Activated CD8-positive, alpha-beta memory T cell treated with anti-CD3 and anti-CD28 coated beads, Interleukin-2, amount 10 ng/mL, durations not matched to agents 7 days and 5 days (primary cell): ENCODE data around the gene BCL11B. TPM values are rescaled to one million over a fixed set of nuclear protein-coding genes. Genes with fewer than 3 reads are reported as not detected.

Source experiments
- ATAC-seq: fragments of 150-1000 bp; cut with Tn5 transposase; one replicate; pipeline ENCODE4 v1.10.0; 2021; ENCODE audit warnings: moderate library complexity
- CTCF ChIA-PET: fragments of 350-600 bp; sonication (Branson Sonifier 250); formaldehyde crosslinking; loops from one replicate; lab custom pipeline; 2021; ENCODE audit warnings: antibody characterized with exemption; lab: Charles Lee
- DNase-seq: peaks from one replicate; pipeline ENCODE4 v3.0.0-alpha.2; 2020
- H3K27ac Mint-ChIP-seq: one replicate; pipeline ENCODE4 v1.8.0; 2021; ENCODE audit warnings: mild to moderate bottlenecking, mixed read lengths
- H3K27me3 Mint-ChIP-seq: one replicate; pipeline ENCODE4 v1.8.0; 2021; ENCODE audit warnings: mixed read lengths
- H3K36me3 Mint-ChIP-seq: one replicate; pipeline ENCODE4 v1.8.0; 2021; ENCODE audit warnings: mild to moderate bottlenecking, mixed read lengths
- H3K4me1 Mint-ChIP-seq: one replicate; pipeline ENCODE4 v1.8.0; 2021; ENCODE audit warnings: mixed read lengths
- H3K4me3 Mint-ChIP-seq: one replicate; pipeline ENCODE4 v1.8.0; 2021; ENCODE audit warnings: mild to moderate bottlenecking, moderate library complexity, mixed read lengths
- H3K9me3 Mint-ChIP-seq: one replicate; pipeline ENCODE4 v1.8.0; 2022; ENCODE audit warnings: low read depth, mixed read lengths
- total RNA-seq, 2 experiments: library from RNA; stranded (reverse); gene quantifications; one replicate each; pipeline ENCODE4 v1.2.3, GENCODE V29; 2021

The BCL11B gene
- total RNA-seq, 2 experiments from 2014 or later, result 53.0 to 66.2 TPM

DNA sequence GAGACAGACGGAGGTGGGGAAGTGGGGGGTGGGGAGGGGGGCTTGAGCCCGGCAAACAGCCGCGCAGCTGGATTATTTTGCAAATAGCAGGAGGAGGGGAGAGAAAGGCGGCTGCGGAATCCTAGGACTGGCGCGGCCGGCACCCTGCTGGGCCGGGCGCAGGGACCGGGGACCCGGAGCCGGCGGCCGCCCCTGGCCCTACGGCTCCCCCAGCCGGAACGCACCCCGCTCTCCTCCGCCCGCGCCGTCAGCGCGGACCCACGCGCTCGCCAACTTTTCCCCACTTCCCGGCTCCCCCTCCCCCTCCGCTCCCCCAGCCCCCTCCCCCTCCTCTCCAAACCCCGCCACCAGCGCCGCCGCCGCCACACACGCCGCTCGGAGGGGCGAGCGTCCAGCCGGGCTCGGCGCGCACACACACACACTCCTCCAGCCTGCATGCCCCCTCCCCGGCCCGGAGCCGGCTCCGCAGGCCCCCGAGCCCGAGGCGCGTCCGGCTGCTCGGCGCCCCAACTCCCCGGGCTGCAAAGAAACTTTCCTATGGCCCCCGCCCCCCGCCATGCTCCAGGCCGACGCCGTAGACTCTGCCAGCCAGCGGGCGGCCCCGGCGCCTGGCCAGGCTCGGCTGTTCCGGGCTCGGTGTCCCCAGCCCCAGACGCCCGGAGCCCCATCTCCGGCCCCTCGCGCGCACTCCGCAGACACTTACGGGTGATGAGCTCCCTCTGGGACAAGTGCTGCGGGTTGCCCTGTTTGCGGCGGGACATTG lies 1.4 kb downstream of the BCL11B start:
- Mint-ChIP-seq H3K9me3 (no peaks in the 10 kb centered on the region), H3K4me3 (peak overlapping the region; percentile 96), H3K36me3 (peaks cover 26% of the 10 kb centered on the region), H3K4me1 (peaks cover 36% of the 10 kb centered on the region), H3K27ac (peak overlapping the region; percentile 99), H3K27me3 (peaks cover 5% of the 10 kb centered on the region)
- no peak for ATAC-seq
- no peak for DNase-seq
- CTCF ChIA-PET, result interaction anchor here (0.7 to 14.3 kb wide), 8 partner anchors 9 to 1563 kb away, joined by 3 to 395 read pairs (median 8); no protein-coding TSS in a partner anchor

GRCh38 chr14:99268810-99269707 lies 2.9 kb downstream of the BCL11B start:
- Mint-ChIP-seq H3K36me3 (peaks cover 37% of the 10 kb centered on the region), H3K4me3 (peak overlapping the region; percentile 96), H3K4me1 (peaks cover 46% of the 10 kb centered on the region), H3K9me3 (no peaks in the 10 kb centered on the region), H3K27me3 (peaks cover 2% of the 10 kb centered on the region), H3K27ac (peak overlapping the region; percentile 98)
- ATAC-seq, result no peak
- peak; percentile 45 for DNase-seq
- CTCF ChIA-PET, result interaction anchor here (0.7 to 14.3 kb wide), 16 partner anchors 8 to 1132 kb away, joined by 3 to 395 read pairs (median 4); no protein-coding TSS in a partner anchor

- peak; percentile 76 for DNase-seq
- Mint-ChIP-seq H3K4me3 (peak overlapping the region; percentile 96), H3K9me3 (no peaks in the 10 kb centered on the region), H3K36me3 (peaks cover 42% of the 10 kb centered on the region), H3K27me3 (peaks cover 2% of the 10 kb centered on the region), H3K4me1 (peaks cover 52% of the 10 kb centered on the region), H3K27ac (peak overlapping the region; percentile 98)
- CTCF ChIA-PET, result interaction anchor here (0.6 to 14.3 kb wide), 17 partner anchors 11 to 1290 kb away, joined by 3 to 395 read pairs (median 4); no protein-coding TSS in a partner anchor
- no peak for ATAC-seq
Observed at GRCh38 chr14:99267837-99268781, 3.9 kb downstream of the BCL11B start.

DNA sequence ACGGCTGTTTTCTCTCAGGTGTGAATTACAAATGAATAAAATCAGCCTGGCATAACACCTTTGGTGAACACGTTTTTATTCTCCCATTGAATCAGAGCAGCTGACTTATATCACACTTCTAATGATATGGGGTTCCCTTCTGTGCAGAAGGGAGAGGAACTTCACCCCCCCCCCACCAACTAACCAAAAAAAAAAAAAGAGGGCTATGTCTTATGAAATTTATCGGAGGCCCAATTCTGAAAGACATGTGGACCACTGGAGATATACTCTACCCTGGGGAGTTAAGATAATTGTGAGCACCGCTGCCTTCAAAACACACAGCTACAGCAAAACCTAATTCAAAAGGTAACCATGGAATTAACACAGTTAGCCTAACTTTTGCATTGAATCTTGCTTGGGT lies 4.6 kb downstream of the BCL11B start:
- DNase-seq (peak; percentile 40), ATAC-seq (no peak)
- H3K4me1 Mint-ChIP-seq, result peaks cover 51% of the 10 kb centered on the region
- H3K9me3 Mint-ChIP-seq, result no peaks in the 10 kb centered on the region
- peaks cover 2% of the 10 kb centered on the region for H3K27me3 Mint-ChIP-seq
- peaks cover 48% of the 10 kb centered on the region for H3K36me3 Mint-ChIP-seq
- peak overlapping the region; percentile 96 for H3K4me3 Mint-ChIP-seq
- CTCF ChIA-PET, result interaction anchor here (0.6 to 14.3 kb wide), 18 partner anchors 10 to 1290 kb away, joined by 3 to 395 read pairs (median 6); no protein-coding TSS in a partner anchor
- H3K27ac Mint-ChIP-seq, result peak overlapping the region; percentile 98

GRCh38 chr14:99266181-99267178 lies 5.5 kb downstream of the BCL11B start:
- CTCF ChIA-PET, result interaction anchor here (0.7 to 14.3 kb wide), 30 partner anchors 8 to 1564 kb away, joined by 3 to 395 read pairs (median 5); no protein-coding TSS in a partner anchor
- H3K4me1 Mint-ChIP-seq, result peaks cover 58% of the 10 kb centered on the region
- ATAC-seq (peak; percentile 46), DNase-seq (peak; percentile 93)
- H3K27me3 Mint-ChIP-seq, result peaks cover 2% of the 10 kb centered on the region
- peak overlapping the region; percentile 96 for H3K4me3 Mint-ChIP-seq
- H3K27ac Mint-ChIP-seq, result peak overlapping the region; percentile 98
- H3K36me3 Mint-ChIP-seq, result peaks cover 50% of the 10 kb centered on the region
- no peaks in the 10 kb centered on the region for H3K9me3 Mint-ChIP-seq

DNA sequence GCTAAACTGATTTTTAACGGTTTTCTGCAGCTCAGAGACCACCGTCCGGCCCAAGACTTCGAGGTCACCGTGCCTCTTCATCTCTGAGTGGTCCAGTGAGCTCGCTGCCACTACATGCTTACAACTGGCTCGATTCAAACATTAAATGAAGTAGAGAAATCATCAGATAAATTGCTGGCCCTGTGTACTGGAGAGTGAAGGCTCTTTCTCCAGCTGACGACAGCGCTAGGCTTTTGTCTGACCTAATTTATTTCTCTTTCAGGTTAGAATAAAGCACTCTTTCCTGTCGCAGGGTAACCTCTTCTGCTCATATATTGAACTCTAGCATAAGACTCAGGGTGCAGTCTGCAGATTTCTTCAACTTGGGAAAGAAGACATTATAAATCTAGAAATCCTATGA lies 6.4 kb downstream of the BCL11B start:
- peak overlapping the region; percentile 98 for H3K27ac Mint-ChIP-seq
- peaks cover 50% of the 10 kb centered on the region for H3K36me3 Mint-ChIP-seq
- ATAC-seq (no peak), DNase-seq (peak; percentile 50)
- H3K27me3 Mint-ChIP-seq, result peaks cover 2% of the 10 kb centered on the region
- H3K4me3 Mint-ChIP-seq, result peak overlapping the region; percentile 96
- peaks cover 64% of the 10 kb centered on the region for H3K4me1 Mint-ChIP-seq
- H3K9me3 Mint-ChIP-seq, result no peaks in the 10 kb centered on the region
- CTCF ChIA-PET, result interaction anchor here (1.1 to 14.3 kb wide), 20 partner anchors 9 to 1556 kb away, joined by 3 to 395 read pairs (median 6); no protein-coding TSS in a partner anchor

- DNase-seq, result peak; percentile 51
- CTCF ChIA-PET, result interaction anchor here (1.0 to 14.3 kb wide), 15 partner anchors 8 to 1556 kb away, joined by 3 to 395 read pairs (median 5); no protein-coding TSS in a partner anchor
- peak overlapping the region; percentile 98 for H3K27ac Mint-ChIP-seq
Observed at GRCh38 chr14:99264691-99265450, 7.1 kb downstream of the BCL11B start.

GRCh38 chr14:99263564-99264330 lies 8.2 kb downstream of the BCL11B start:
- CTCF ChIA-PET, result interaction anchor here (1.2 to 14.3 kb wide), 6 partner anchors 8 to 1286 kb away, joined by 3 to 395 read pairs (median 22); partner anchors contain the start of gene BCL11B
- peaks cover 51% of the 10 kb centered on the region for H3K36me3 Mint-ChIP-seq
- peaks cover 77% of the 10 kb centered on the region for H3K4me1 Mint-ChIP-seq
- DNase-seq (no peak), ATAC-seq (no peak)
- peak overlapping the region; percentile 98 for H3K27ac Mint-ChIP-seq
- no peaks in the 10 kb centered on the region for H3K27me3 Mint-ChIP-seq
- peak overlapping the region; percentile 96 for H3K4me3 Mint-ChIP-seq
- H3K9me3 Mint-ChIP-seq, result no peaks in the 10 kb centered on the region

More at GRCh38 chr14:99264691-99265450, 7.1 kb downstream of the BCL11B start:
- Mint-ChIP-seq H3K9me3 (no peaks in the 10 kb centered on the region), H3K36me3 (peaks cover 50% of the 10 kb centered on the region), H3K27me3 (no peaks in the 10 kb centered on the region), H3K4me3 (peak overlapping the region; percentile 96), H3K4me1 (peaks cover 69% of the 10 kb centered on the region)
- ATAC-seq, result no peak

- CTCF ChIA-PET, result interaction anchor here (0.7 to 14.3 kb wide), 7 partner anchors 9 to 75 kb away, joined by 3 to 395 read pairs (median 12); partner anchors contain the start of gene BCL11B
- peak; percentile 48 for DNase-seq
- peak overlapping the region; percentile 96 for H3K4me3 Mint-ChIP-seq
- H3K27ac Mint-ChIP-seq, result peak overlapping the region; percentile 98
- peaks cover 50% of the 10 kb centered on the region for H3K36me3 Mint-ChIP-seq
- no peaks in the 10 kb centered on the region for H3K9me3 Mint-ChIP-seq
- ATAC-seq, result no peak
- H3K27me3 Mint-ChIP-seq, result no peaks in the 10 kb centered on the region
- peaks cover 82% of the 10 kb centered on the region for H3K4me1 Mint-ChIP-seq
Observed at GRCh38 chr14:99262977-99263448, 9.0 kb downstream of the BCL11B start.
